SK-N-SH treated with all-trans-retinoic acid at 6 μM for 48 hours (cell line): ENCODE data around the gene WDR37.
A peak's percentile ranks its signal among the peaks of the same experiment; 100 is the strongest.
"Not testable (repeated sequence)": the region's sequence is repeated elsewhere in the genome, so short reads cannot be mapped to it uniquely, and the experiment has no call there.

Experiments used
- ATAC-seq: fragments of 200-7000 bp; cut with Tn5 transposase; 3 replicates; pipeline ENCODE4 v1.9.1; 2020; ENCODE audit warnings: mild to moderate bottlenecking, moderate library complexity
- ARNTL ChIP-seq: fragments of 450-650 bp; formaldehyde crosslinking; IDR thresholded peaks from 2 replicates; pipeline ENCODE4 v1.5.0; 2020; ENCODE audit warnings: low read depth, mild to moderate bottlenecking, moderate library complexity, borderline replicate concordance
- CSDC2 ChIP-seq: fragments of 250-450 bp; sonication (Bioruptor Pico); IDR thresholded peaks from 2 replicates; pipeline ENCODE4 v1.5.0; 2020; ENCODE audit warnings: mild to moderate bottlenecking, moderate library complexity
- ESRRG ChIP-seq: fragments of 250-450 bp; sonication (Bioruptor Pico); IDR thresholded peaks from 2 replicates; pipeline ENCODE4 v1.6.1; 2021; ENCODE audit warnings: mild to moderate bottlenecking
- GLIS3 ChIP-seq: fragments of 250-450 bp; sonication (Bioruptor Pico); IDR thresholded peaks from 2 replicates; pipeline ENCODE4 v1.5.0; 2020; ENCODE audit warnings: mild to moderate bottlenecking, moderate library complexity
- ISL1 ChIP-seq: fragments of 250-450 bp; sonication (Bioruptor Pico); IDR thresholded peaks from 2 replicates; pipeline ENCODE4 v2.1.2; 2022; ENCODE audit warnings: mild to moderate bottlenecking, moderate library complexity
- OSR1 ChIP-seq: fragments of 250-450 bp; sonication (Bioruptor Pico); IDR thresholded peaks from 2 replicates; pipeline ENCODE4 v1.8.0; 2022; ENCODE audit warnings: moderate library complexity, mild to moderate bottlenecking, inconsistent platforms
- RARB ChIP-seq: fragments of 250-450 bp; sonication (Bioruptor Pico); IDR thresholded peaks from 2 replicates; pipeline ENCODE4 v1.8.0; 2021; ENCODE audit warnings: mild to moderate bottlenecking, moderate library complexity
- TCF4 ChIP-seq: fragments of 250-450 bp; sonication (Bioruptor Pico); IDR thresholded peaks from 2 replicates; pipeline ENCODE4 v1.8.0; 2021; ENCODE audit warnings: mild to moderate bottlenecking, moderate library complexity, borderline replicate concordance
- TOX ChIP-seq: fragments of 250-450 bp; sonication (Bioruptor Pico); IDR thresholded peaks from 2 replicates; pipeline ENCODE4 v1.8.0; 2021; ENCODE audit warnings: mild to moderate bottlenecking, moderate library complexity, borderline replicate concordance
- ZFP3 ChIP-seq: fragments of 250-450 bp; sonication (Bioruptor Pico); IDR thresholded peaks from 2 replicates; pipeline ENCODE4 v1.5.0; 2020; ENCODE audit warnings: mild to moderate bottlenecking, moderate library complexity
- ZFP30 ChIP-seq: fragments of 450-650 bp; formaldehyde crosslinking; IDR thresholded peaks from 2 replicates; pipeline ENCODE4 v1.5.0; 2022; ENCODE audit warnings: mild to moderate bottlenecking, moderate library complexity
- ZNF565 ChIP-seq: fragments of 450-650 bp; formaldehyde crosslinking; conservative IDR thresholded peaks from 2 replicates; pipeline ENCODE4 v1.5.0; 2020; ENCODE audit warnings: low read depth, mild to moderate bottlenecking, moderate library complexity
- TF ChIP-seq, protein P1 (sequence below): fragments of 250-450 bp; sonication (Bioruptor Pico); IDR thresholded peaks from 2 replicates; pipeline ENCODE4 v1.5.1; 2021; ENCODE audit warnings: mild to moderate bottlenecking, moderate library complexity
- TF ChIP-seq, protein P2 (sequence below): fragments of 250-450 bp; sonication (Bioruptor Pico); IDR thresholded peaks from 2 replicates; pipeline ENCODE4 v1.8.0; 2020; ENCODE audit warnings: mild to moderate bottlenecking, moderate library complexity, borderline replicate concordance
- TF ChIP-seq, protein P3 (sequence below): fragments of 250-450 bp; sonication (Bioruptor Pico); IDR thresholded peaks from 2 replicates; pipeline ENCODE4 v1.5.0; 2020; ENCODE audit warnings: mild to moderate bottlenecking, moderate library complexity

WDR37 gene

DNA sequence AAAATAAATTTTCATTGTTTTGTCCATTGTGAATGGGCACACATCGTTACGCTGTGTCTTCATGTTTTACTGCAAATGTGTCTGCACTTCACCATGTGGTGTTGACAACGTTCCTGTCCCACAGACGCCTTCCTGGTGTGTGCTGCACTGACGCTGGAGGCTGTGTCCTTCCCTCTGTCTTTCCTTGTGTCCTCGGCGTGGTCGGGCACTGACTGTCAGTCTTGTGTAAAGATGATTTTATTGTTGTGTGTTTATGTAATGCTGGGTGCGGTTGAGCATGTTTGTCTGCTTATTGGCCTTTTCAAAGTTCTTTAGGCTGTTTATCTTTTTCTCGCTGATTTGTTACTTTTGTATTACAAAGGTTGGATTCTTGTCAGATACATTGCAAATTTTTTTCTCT lies 48.6 kb upstream of the WDR37 start:
- no peak for ATAC-seq
- TF ChIP-seq CSDC2, result no peak
- TF ChIP-seq ESRRG (CRISPR knock-in tag), result no peak
- no peak for TF ChIP-seq ZNF565 (CRISPR knock-in tag)
- TF ChIP-seq ARNTL (CRISPR knock-in tag), result no peak

DNA sequence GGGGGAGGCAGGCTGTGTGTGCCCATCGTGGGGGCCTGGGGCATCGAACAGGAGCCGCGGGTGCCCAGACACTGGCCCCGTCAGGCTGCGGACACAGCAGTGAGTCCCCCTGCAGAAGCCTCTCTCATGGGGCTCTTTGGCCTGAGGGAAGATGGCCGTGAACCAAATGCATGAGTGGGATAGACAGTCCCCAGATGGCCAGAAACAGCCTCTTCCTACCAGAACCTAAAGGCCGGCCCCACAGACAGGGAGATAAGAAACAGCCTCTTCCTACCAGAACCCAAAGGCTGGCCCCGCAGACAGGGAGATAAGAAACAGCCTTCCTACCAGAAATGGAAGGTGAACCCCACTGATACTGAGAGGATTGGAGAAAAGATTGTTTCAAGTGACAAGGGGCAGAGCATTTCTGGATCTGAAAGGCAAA lies 47.1 kb upstream of the WDR37 start:
- TF ChIP-seq TCF4 (CRISPR knock-in tag) (peak; percentile 90), ZFP30 (no peak), GLIS3 (CRISPR knock-in tag) (no peak)
- TF ChIP-seq, protein P1, sequence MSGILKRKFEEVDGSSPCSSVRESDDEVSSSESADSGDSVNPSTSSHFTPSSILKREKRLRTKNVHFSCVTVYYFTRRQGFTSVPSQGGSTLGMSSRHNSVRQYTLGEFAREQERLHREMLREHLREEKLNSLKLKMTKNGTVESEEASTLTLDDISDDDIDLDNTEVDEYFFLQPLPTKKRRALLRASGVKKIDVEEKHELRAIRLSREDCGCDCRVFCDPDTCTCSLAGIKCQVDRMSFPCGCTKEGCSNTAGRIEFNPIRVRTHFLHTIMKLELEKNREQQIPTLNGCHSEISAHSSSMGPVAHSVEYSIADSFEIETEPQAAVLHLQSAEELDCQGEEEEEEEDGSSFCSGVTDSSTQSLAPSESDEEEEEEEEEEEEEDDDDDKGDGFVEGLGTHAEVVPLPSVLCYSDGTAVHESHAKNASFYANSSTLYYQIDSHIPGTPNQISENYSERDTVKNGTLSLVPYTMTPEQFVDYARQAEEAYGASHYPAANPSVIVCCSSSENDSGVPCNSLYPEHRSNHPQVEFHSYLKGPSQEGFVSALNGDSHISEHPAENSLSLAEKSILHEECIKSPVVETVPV (CRISPR knock-in tag), result 0 out of 2 replicates have a peak, but pooled peaks have one; percentile 13
- TF ChIP-seq, protein P2, sequence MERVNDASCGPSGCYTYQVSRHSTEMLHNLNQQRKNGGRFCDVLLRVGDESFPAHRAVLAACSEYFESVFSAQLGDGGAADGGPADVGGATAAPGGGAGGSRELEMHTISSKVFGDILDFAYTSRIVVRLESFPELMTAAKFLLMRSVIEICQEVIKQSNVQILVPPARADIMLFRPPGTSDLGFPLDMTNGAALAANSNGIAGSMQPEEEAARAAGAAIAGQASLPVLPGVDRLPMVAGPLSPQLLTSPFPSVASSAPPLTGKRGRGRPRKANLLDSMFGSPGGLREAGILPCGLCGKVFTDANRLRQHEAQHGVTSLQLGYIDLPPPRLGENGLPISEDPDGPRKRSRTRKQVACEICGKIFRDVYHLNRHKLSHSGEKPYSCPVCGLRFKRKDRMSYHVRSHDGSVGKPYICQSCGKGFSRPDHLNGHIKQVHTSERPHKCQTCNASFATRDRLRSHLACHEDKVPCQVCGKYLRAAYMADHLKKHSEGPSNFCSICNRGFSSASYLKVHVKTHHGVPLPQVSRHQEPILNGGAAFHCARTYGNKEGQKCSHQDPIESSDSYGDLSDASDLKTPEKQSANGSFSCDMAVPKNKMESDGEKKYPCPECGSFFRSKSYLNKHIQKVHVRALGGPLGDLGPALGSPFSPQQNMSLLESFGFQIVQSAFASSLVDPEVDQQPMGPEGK (CRISPR knock-in tag), result no peak
- TF ChIP-seq, protein P3, sequence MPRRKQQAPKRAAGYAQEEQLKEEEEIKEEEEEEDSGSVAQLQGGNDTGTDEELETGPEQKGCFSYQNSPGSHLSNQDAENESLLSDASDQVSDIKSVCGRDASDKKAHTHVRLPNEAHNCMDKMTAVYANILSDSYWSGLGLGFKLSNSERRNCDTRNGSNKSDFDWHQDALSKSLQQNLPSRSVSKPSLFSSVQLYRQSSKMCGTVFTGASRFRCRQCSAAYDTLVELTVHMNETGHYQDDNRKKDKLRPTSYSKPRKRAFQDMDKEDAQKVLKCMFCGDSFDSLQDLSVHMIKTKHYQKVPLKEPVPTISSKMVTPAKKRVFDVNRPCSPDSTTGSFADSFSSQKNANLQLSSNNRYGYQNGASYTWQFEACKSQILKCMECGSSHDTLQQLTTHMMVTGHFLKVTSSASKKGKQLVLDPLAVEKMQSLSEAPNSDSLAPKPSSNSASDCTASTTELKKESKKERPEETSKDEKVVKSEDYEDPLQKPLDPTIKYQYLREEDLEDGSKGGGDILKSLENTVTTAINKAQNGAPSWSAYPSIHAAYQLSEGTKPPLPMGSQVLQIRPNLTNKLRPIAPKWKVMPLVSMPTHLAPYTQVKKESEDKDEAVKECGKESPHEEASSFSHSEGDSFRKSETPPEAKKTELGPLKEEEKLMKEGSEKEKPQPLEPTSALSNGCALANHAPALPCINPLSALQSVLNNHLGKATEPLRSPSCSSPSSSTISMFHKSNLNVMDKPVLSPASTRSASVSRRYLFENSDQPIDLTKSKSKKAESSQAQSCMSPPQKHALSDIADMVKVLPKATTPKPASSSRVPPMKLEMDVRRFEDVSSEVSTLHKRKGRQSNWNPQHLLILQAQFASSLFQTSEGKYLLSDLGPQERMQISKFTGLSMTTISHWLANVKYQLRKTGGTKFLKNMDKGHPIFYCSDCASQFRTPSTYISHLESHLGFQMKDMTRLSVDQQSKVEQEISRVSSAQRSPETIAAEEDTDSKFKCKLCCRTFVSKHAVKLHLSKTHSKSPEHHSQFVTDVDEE (CRISPR knock-in tag), result peak; percentile 81
- peak; percentile 14; the same call in 1 of the 3 replicates for ATAC-seq

DNA sequence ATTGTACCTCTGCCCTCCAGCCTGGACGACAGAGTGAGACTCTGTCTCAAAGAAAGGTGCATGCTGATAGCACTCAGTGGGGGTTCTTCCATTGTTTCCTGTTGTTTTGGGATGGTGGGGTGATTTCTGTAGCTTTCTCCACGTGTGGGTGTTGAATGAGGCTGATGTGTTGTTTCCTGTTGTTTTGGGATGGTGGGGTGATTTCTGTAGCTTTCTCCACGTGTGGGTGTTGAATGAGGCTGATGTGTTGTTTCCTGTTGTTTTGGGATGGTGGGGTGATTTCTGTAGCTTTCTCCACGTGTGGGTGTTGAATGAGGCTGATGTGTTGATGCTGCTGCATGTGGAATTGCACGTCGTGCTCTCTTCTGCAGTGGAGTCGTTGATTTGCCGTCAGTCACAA lies 46.2 kb upstream of the WDR37 start:
- ATAC-seq, result not testable (repeated sequence)

DNA sequence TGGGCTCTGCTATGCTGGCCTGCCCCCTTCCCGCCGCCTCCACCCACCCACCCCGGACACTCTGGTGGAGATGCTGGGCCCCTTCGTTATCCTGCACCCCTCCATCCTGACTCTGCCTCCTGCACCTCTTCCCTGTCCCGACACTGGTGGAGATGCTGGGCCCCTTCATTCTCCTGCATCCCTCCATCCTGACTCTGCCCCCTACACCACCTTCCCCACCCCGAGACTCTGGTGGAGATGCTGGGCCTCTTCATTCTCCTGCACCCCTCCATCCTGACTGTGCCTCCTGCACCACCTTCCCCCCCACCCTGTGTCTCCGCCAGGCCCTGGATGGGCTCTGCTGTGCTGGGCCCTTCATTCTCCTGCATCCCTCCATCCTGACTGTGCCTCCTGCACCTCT lies 45.5 kb upstream of the WDR37 start:
- ATAC-seq, result no peak
- TF ChIP-seq ISL1 (CRISPR knock-in tag) (no peak), RARB (CRISPR knock-in tag) (no peak), TOX (CRISPR knock-in tag) (no peak), ESRRG (CRISPR knock-in tag) (no peak), ARNTL (CRISPR knock-in tag) (no peak), GLIS3 (CRISPR knock-in tag) (no peak), ZFP3 (CRISPR knock-in tag) (no peak), OSR1 (CRISPR knock-in tag) (no peak)
- TF ChIP-seq, protein P3 (CRISPR knock-in tag), result no peak
- TF ChIP-seq, protein P2 (CRISPR knock-in tag), result no peak
- TF ChIP-seq, all 23 proteins: peak for 0
